ENCODE data around the gene RAC3. TPM values are rescaled to one million over a fixed set of nuclear protein-coding genes. Genes with fewer than 3 reads are reported as not detected.

The RAC3 gene
- total and polyA plus RNA-seq, 2 of the 8 experiments (the other 6 are each of a cell fraction or from before 2014, with no cell fraction given), result 177 to 299 TPM

GRCh38 chr17:82013341-82013740, 18.1 kb upstream of the RAC3 start:
- H3K56ac ChIP-seq (replicated peaks; ENCODE audit: insufficient read length, low read depth, low read length), result no peak overlapping the region
- no peak overlapping the region for H2BK120ac ChIP-seq (replicated peaks; ENCODE audit: low read depth, low read length)
- H3K36me3 ChIP-seq (ENCODE audit: control insufficient read depth in 2 of 4, insufficient read depth in 4 of 4, low read length in 3 of 4), result no peaks in the 10 kb centered on the region; a peak in 2 of 8 replicates
- H3K18ac ChIP-seq (ENCODE audit: extremely low read depth, low read length), result no peak overlapping the region
- no peak overlapping the region for H3K4me2 ChIP-seq (ENCODE audit: insufficient read depth in 1 of 2, low read depth in 2 of 2, low read length in 2 of 2)
- no peak overlapping the region for H2AFZ ChIP-seq (ENCODE audit: low read length)
- peaks cover 3 to 8% of the 10 kb centered on the region in 2 experiments for H4K20me1 ChIP-seq (replicated peaks in 1 of 2; ENCODE audit: control insufficient read depth in 1 of 2, insufficient read depth in 2 of 2, low read length in 2 of 2)
- no peak for DNase-seq (ENCODE audit: low read depth in 1 of 2, low spot score in 2 of 2)
- H3K23me2 ChIP-seq (ENCODE audit: low read depth, low read length), result no peaks in the 10 kb centered on the region
- no peaks in the 10 kb centered on the region; a peak in 1 of 7 replicates for H3K4me1 ChIP-seq (replicated peaks in 1 of 4; ENCODE audit: control insufficient read depth in 3 of 4, insufficient read depth in 4 of 4, low read length in 3 of 4)
- no peak overlapping the region for H3K27ac ChIP-seq (ENCODE audit: low read depth, low read length)
- no peak overlapping the region for H2BK15ac ChIP-seq (ENCODE audit: low read length)
- FAIRE-seq, result no peak
- H4K8ac ChIP-seq (ENCODE audit: extremely low read depth, insufficient read depth, low read length), result no peak overlapping the region; the same call in 1 of the 2 replicates
- no peak overlapping the region for H2BK5ac ChIP-seq (ENCODE audit: low read depth, low read length)
- no peak overlapping the region for H4K91ac ChIP-seq (replicated peaks; ENCODE audit: insufficient read length, low read length)
- no peak overlapping the region for H3K23ac ChIP-seq (ENCODE audit: insufficient read length)
- H3K4me3 ChIP-seq (ENCODE audit: extremely low read depth in 1 of 4, insufficient read depth in 2 of 4, low read depth in 3 of 4, low read length in 4 of 4), result no peak overlapping the region
- H3K9me3 ChIP-seq (ENCODE audit: insufficient read depth in 2 of 2, low read depth in 1 of 2, low read length in 1 of 2), result no peaks in the 10 kb centered on the region
- no peak overlapping the region for H2AK5ac ChIP-seq (ENCODE audit: low read depth, low read length)
- no peaks in the 10 kb centered on the region; the same call in 1 of the 2 replicates for H3K79me1 ChIP-seq (ENCODE audit: low read depth, low read length)
- H3K27me3 ChIP-seq (replicated peaks in 1 of 4; ENCODE audit: control insufficient read depth in 3 of 4, extremely low read depth in 1 of 4, insufficient read depth in 3 of 4, low read length in 3 of 4), result no peaks in the 10 kb centered on the region
- H4K5ac ChIP-seq (ENCODE audit: insufficient read length, low read depth, low read length), result no peak overlapping the region
- no peak overlapping the region for H2BK20ac ChIP-seq (ENCODE audit: low read length)
- POLR2A ChIA-PET (ENCODE audit: partially characterized antibody), result interaction anchor here (0.8 to 1.7 kb wide), 4 partner anchors 9 to 308 kb away, joined by 3 to 4 read pairs (median 4); partner anchors contain the start of gene CENPX
- H3K9ac ChIP-seq (replicated peaks in 1 of 4; ENCODE audit: extremely low read depth in 1 of 4, low read depth in 3 of 4, low read length in 3 of 4), result no peak overlapping the region
- WGBS, 2 experiments (ENCODE audit: extremely low coverage in 1 of 2, insufficient coverage in 1 of 2, insufficient read length in 1 of 2, insufficient replicate concordance in 2 of 2, low coverage in 1 of 2, low lambda C conversion rate in 2 of 2, missing lambda C conversion rate in 1 of 2), result 96% methylated on average over 22 of the region's 22 CpGs; no CpG with 5 or more reads in 1 of the 2 experiments
- H2BK12ac ChIP-seq (ENCODE audit: low read depth, low read length), result no peak overlapping the region
- H3K14ac ChIP-seq (ENCODE audit: insufficient read length), result no peak overlapping the region
- no peak overlapping the region for H3K4ac ChIP-seq (replicated peaks; ENCODE audit: insufficient read length, low read depth, low read length)
- H3K79me2 ChIP-seq (ENCODE audit: control insufficient read depth in 1 of 2, insufficient read depth in 2 of 2, low read length in 2 of 2), result no peaks in the 10 kb centered on the region
- CTCF ChIA-PET (ENCODE audit: partially characterized antibody), result interaction anchor here (0.9 to 1.8 kb wide), 4 partner anchors 9 to 54 kb away, joined by 3 to 7 read pairs (median 6); no protein-coding TSS in a partner anchor
- no peak for TF ChIP-seq CBX5 (IDR thresholded peaks at IDR 0.05; ENCODE audit: low read depth, low read length)
- TF ChIP-seq GABPA (IDR thresholded peaks at IDR 0.05; ENCODE audit: borderline replicate concordance, insufficient read depth, low read length), result no peak
- no peak for TF ChIP-seq SIRT6 (IDR thresholded peaks at IDR 0.05; ENCODE audit: low read length)
- no peak for TF ChIP-seq RAD21 (IDR thresholded peaks at IDR 0.05 in 1 of 2, conservative IDR thresholded peaks at IDR 0.05 in 1 of 2; ENCODE audit: low read depth in 2 of 2, low read length in 2 of 2)
- no peak for TF ChIP-seq CTBP2 (IDR thresholded peaks at IDR 0.05; ENCODE audit: borderline replicate concordance, insufficient read depth, insufficient read length, low read length)
- TF ChIP-seq GTF2F1 (IDR thresholded peaks at IDR 0.05; ENCODE audit: borderline replicate concordance, low read depth, low read length), result no peak
- TF ChIP-seq PHF8 (conservative IDR thresholded peaks at IDR 0.05; ENCODE audit: low read depth, low read length), result no peak
- no peak for TF ChIP-seq MAX (IDR thresholded peaks at IDR 0.05)
- TF ChIP-seq KDM1A (IDR thresholded peaks at IDR 0.05; ENCODE audit: borderline replicate concordance, low read length), result no peak
- TF ChIP-seq EZH2 (IDR thresholded peaks at IDR 0.05; ENCODE audit: low read depth, low read length, severe bottlenecking), result no peak
- no peak for TF ChIP-seq KDM4A (IDR thresholded peaks at IDR 0.05; ENCODE audit: low read depth, low read length, severe bottlenecking)
- no peak for TF ChIP-seq TEAD4 (IDR thresholded peaks at IDR 0.05; ENCODE audit: low read depth, low read length)
- TF ChIP-seq YY1 (IDR thresholded peaks at IDR 0.05; ENCODE audit: low read depth, low read length), result no peak

Data from H1 (cell line).